HCT116 (cell line): ENCODE measurements around the gene CDC42BPA. TPM values are rescaled to one million over a fixed set of nuclear protein-coding genes. Genes with fewer than 3 reads are reported as not detected.

Source experiments
- ATAC-seq: fragments of 200-7000 bp; cut with Tn5 transposase; 2 replicates; pipeline ENCODE4 v1.9.1; 2020; ENCODE audit warnings: mild to moderate bottlenecking, moderate library complexity
- BruUV-seq: library from RNA; stranded (reverse); fragments of 400-500 nt; replicated peaks from 2 replicates; lab custom pipeline; 2021; lab: Mats Ljungman, UMichigan
- CTCF ChIA-PET: fragments of 300-600 bp; sonication (Branson Sonifier 250); formaldehyde crosslinking; loops from one replicate; lab custom pipeline; 2021; ENCODE audit warnings: antibody characterized with exemption; lab: Charles Lee
- POLR2A ChIA-PET: fragments of 300-600, 350-600 bp; sonication (Branson Sonifier 250); formaldehyde crosslinking; loops from one replicate; lab custom pipeline; 2021; ENCODE audit warnings: antibody characterized with exemption; lab: Charles Lee
- RAD21 ChIA-PET, 2 experiments: fragments of 300-600 bp; sonication (Branson Sonifier 250); formaldehyde crosslinking; loops; one replicate each; lab custom pipeline; 2023; ENCODE audit warnings: low total read pairs in 2 of 2; ENCODE audit not compliant: uncharacterized antibody in 2 of 2, unreplicated experiment in 2 of 2, low non-redundant PET in 1 of 2; lab: Charles Lee
- DNase-seq: peaks from one replicate; pipeline ENCODE4 v3.0.0-alpha.2; 2010; ENCODE audit warnings: low read depth, low spot score
- H2AFZ ChIP-seq: fragments of 200-600 bp; shearing (Covaris generic), sonication (generic); 2 replicates; pipeline ENCODE4 v1.6.1; 2017; ENCODE audit warnings: low read depth, mixed run types, mixed read lengths, antibody characterized with exemption, low read length; ENCODE audit not compliant: poor library complexity, severe bottlenecking
- H3K27ac ChIP-seq: 2 replicates; pipeline ENCODE4 v1.5.1; 2012; ENCODE audit warnings: low read depth, low read length
- H3K27me3 ChIP-seq: fragments of 200-600 bp; sonication (generic); 2 replicates; pipeline ENCODE4 v1.6.1; 2016; ENCODE audit warnings: mixed run types, low read length, mixed read lengths; ENCODE audit not compliant: insufficient read depth
- H3K36me3 ChIP-seq, 2 experiments: fragments of 200-500 bp in 1 of 2; fragments of 200-600 bp in 1 of 2; sonication (Bioruptor generic) in 1 of 2; sonication (generic) in 1 of 2; 2 replicates each; pipeline versions ENCODE4 v1.5.1 to v1.6.1; 2014 to 2016; ENCODE audit warnings: low read length in 2 of 2, inconsistent platforms in 1 of 2, mixed read lengths in 1 of 2, mixed run types in 1 of 2; ENCODE audit not compliant: insufficient read depth in 2 of 2, control insufficient read depth in 1 of 2
- H3K4me1 ChIP-seq, 2 experiments: fragments of 200-600 bp in 1 of 2; sonication (generic) in 1 of 2; 2 replicates each; pipeline versions ENCODE4 v1.5.1 to v1.6.1; 2012 to 2017; ENCODE audit warnings: low read length in 2 of 2, inconsistent platforms in 1 of 2, mild to moderate bottlenecking in 1 of 2, mixed read lengths in 1 of 2, mixed run types in 1 of 2, moderate library complexity in 1 of 2; ENCODE audit not compliant: insufficient read depth in 2 of 2, control insufficient read depth in 1 of 2
- H3K4me2 ChIP-seq: fragments of 200-600 bp; sonication (generic); 2 replicates; pipeline ENCODE4 v1.6.1; 2017; ENCODE audit warnings: mixed run types, low read length, mixed read lengths
- H3K4me3 ChIP-seq, 2 experiments: fragments of 200-600 bp in 1 of 2; sonication (generic) in 1 of 2; replicated peaks in 1 of 2; 2 replicates each; pipeline ENCODE4 v1.5.1; 2011 to 2016; ENCODE audit warnings: low read length in 2 of 2, control low read depth in 1 of 2, low read depth in 1 of 2, mild to moderate bottlenecking in 1 of 2, mixed read lengths in 1 of 2, mixed run types in 1 of 2
- H3K79me2 ChIP-seq: fragments of 200-600 bp; sonication (generic); 2 replicates; pipeline ENCODE4 v1.6.1; 2017; ENCODE audit warnings: mild to moderate bottlenecking, mixed run types, low read length, moderate library complexity, mixed read lengths; ENCODE audit not compliant: insufficient read depth
- H3K9ac ChIP-seq: fragments of 200-600 bp; sonication (generic); 2 replicates; pipeline ENCODE4 v1.6.1; 2016; ENCODE audit warnings: low read length, mixed read lengths
- H3K9me2 ChIP-seq: fragments of 200-600 bp; sonication (generic), shearing (Covaris generic); 2 replicates; pipeline ENCODE4 v1.6.1; 2017; ENCODE audit warnings: mixed run types, mild to moderate bottlenecking, moderate library complexity; ENCODE audit not compliant: insufficient read depth
- H3K9me3 ChIP-seq, 2 experiments: fragments of 200-500 bp in 1 of 2; fragments of 200-600 bp in 1 of 2; sonication (Bioruptor generic) in 1 of 2; sonication (generic) in 1 of 2; 2 replicates each; pipeline ENCODE4 v1.6.1; 2014 to 2017; ENCODE audit warnings: low read length in 2 of 2, mixed read lengths in 2 of 2, inconsistent platforms in 1 of 2, low read depth in 1 of 2, mild to moderate bottlenecking in 1 of 2, mixed run types in 1 of 2, moderate library complexity in 1 of 2; ENCODE audit not compliant: control insufficient read depth in 1 of 2, insufficient read depth in 1 of 2
- H4K20me1 ChIP-seq: fragments of 200-600 bp; sonication (generic), shearing (Covaris generic); 2 replicates; pipeline ENCODE4 v1.6.1; 2017; ENCODE audit warnings: mixed run types, mild to moderate bottlenecking, moderate library complexity; ENCODE audit not compliant: insufficient read depth
- CBX3 ChIP-seq: IDR thresholded peaks from 2 replicates; pipeline ENCODE4 v1.6.1; 2012; ENCODE audit warnings: low read depth
- EGR1 ChIP-seq: IDR thresholded peaks from 2 replicates; pipeline ENCODE4 v1.6.1; 2012; ENCODE audit warnings: low read depth
- ELF1 ChIP-seq: IDR thresholded peaks from 2 replicates; pipeline ENCODE4 v1.6.1; 2012; ENCODE audit warnings: low read depth, borderline replicate concordance
- MAX ChIP-seq: IDR thresholded peaks from 2 replicates; pipeline ENCODE4 v1.6.1; 2012
- POLR2A ChIP-seq: IDR thresholded peaks from 2 replicates; pipeline ENCODE4 v1.7.0; 2011; ENCODE audit warnings: borderline replicate concordance; ENCODE audit not compliant: insufficient read depth, insufficient read length; ENCODE audit errors: extremely low read depth
- POLR2AphosphoS5 ChIP-seq: IDR thresholded peaks from 2 replicates; pipeline ENCODE4 v1.6.1; 2011; ENCODE audit warnings: mild to moderate bottlenecking, low read depth, low read length, moderate library complexity
- REST ChIP-seq: IDR thresholded peaks from 2 replicates; pipeline ENCODE4 v1.6.1; 2012; ENCODE audit warnings: low read depth
- SIN3A ChIP-seq: IDR thresholded peaks from 2 replicates; pipeline ENCODE4 v1.6.1; 2012; ENCODE audit warnings: low read depth
- TCF7L2 ChIP-seq: IDR thresholded peaks from 2 replicates; pipeline ENCODE4 v1.7.0; 2011; ENCODE audit warnings: borderline replicate concordance, inconsistent platforms; ENCODE audit not compliant: insufficient read depth, insufficient read length; ENCODE audit errors: extremely low read depth
- ZFX ChIP-seq: fragments of 450-650 bp; IDR thresholded peaks from 2 replicates; pipeline ENCODE4 v1.6.1; 2017
- ZNF274 ChIP-seq: fragments of 200-500 bp; sonication (Bioruptor generic); IDR thresholded peaks from 2 replicates; pipeline ENCODE4 v1.6.1; 2014; ENCODE audit warnings: mild to moderate bottlenecking, low read depth, low read length, inconsistent platforms
- intact Hi-C: fragments of 100-400 bp; cut with micrococcal nuclease; formaldehyde crosslinking; loops from 2 replicates; pipeline ENCODE4 v1.10.0; 2022
- total RNA-seq: library from RNA; stranded (reverse); gene quantifications from one replicate; pipeline ENCODE4 v1.2.1, GENCODE V29; 2021; ENCODE audit not compliant: unreplicated experiment
- TF ChIP-seq, protein P1 (sequence below), 3 experiments: fragments of 200-600 bp in 1 of 3; sonication (generic) in 1 of 3; IDR thresholded peaks in 2 of 3; conservative IDR thresholded peaks in 1 of 3; 2 replicates each; pipeline ENCODE4 v1.5.1; 2012 to 2017; ENCODE audit warnings: low read depth in 2 of 3, low read length in 2 of 3, antibody characterized with exemption in 1 of 3, borderline replicate concordance in 1 of 3, control low read depth in 1 of 3, mild to moderate bottlenecking in 1 of 3, mixed read lengths in 1 of 3, mixed run types in 1 of 3, moderate library complexity in 1 of 3; ENCODE audit not compliant: insufficient read depth in 1 of 3
- TF ChIP-seq, protein P2 (sequence below): IDR thresholded peaks from 2 replicates; pipeline ENCODE4 v1.6.1; 2012

Gene CDC42BPA
- total RNA-seq, 1 experiment from 2014 or later: 44.0 TPM

DNA sequence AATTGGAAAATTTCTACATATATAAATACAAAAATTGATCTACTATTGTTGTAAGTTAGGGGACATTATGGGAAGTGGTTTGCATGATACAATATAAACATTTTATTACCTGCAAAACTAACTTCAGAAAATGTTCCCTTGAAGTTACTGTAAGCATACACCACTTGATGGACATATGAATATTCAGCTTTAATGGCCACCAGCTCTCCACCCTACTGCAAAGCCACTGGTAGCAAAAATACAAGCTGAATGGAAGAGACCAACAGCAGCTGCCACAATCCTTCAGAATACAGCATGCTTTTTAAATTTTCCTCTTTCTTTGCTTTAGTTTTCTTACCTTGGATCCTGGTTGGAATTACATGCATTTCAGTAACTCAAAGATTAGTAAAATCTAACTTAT, 308.4 kb downstream of the CDC42BPA start:
- ATAC-seq: no peak
- Histone ChIP-seq H3K27me3 (no peaks in the 10 kb centered on the region), H3K9ac (no peak overlapping the region), H3K36me3 (peaks cover 0 to 2% of the 10 kb centered on the region in 2 experiments; a peak in 1 of 4 replicates), H2AFZ (no peak overlapping the region), H3K4me1 (no peaks in the 10 kb centered on the region), H3K27ac (no peak overlapping the region), H3K4me2 (no peak overlapping the region), H3K79me2 (no peaks in the 10 kb centered on the region), H4K20me1 (no peaks in the 10 kb centered on the region), H3K4me3 (no peak overlapping the region), H3K9me2 (no peaks in the 10 kb centered on the region), H3K9me3 (no peaks in the 10 kb centered on the region)
- BruUV-seq: no TSS peak
- ChIA-PET RAD21 (no interaction called here), POLR2A (no interaction called here), CTCF (no interaction called here)
- TF ChIP-seq POLR2AphosphoS5: no peak
- no peak for TF ChIP-seq ZNF274
- TF ChIP-seq SIN3A: no peak
- TF ChIP-seq, protein P1, sequence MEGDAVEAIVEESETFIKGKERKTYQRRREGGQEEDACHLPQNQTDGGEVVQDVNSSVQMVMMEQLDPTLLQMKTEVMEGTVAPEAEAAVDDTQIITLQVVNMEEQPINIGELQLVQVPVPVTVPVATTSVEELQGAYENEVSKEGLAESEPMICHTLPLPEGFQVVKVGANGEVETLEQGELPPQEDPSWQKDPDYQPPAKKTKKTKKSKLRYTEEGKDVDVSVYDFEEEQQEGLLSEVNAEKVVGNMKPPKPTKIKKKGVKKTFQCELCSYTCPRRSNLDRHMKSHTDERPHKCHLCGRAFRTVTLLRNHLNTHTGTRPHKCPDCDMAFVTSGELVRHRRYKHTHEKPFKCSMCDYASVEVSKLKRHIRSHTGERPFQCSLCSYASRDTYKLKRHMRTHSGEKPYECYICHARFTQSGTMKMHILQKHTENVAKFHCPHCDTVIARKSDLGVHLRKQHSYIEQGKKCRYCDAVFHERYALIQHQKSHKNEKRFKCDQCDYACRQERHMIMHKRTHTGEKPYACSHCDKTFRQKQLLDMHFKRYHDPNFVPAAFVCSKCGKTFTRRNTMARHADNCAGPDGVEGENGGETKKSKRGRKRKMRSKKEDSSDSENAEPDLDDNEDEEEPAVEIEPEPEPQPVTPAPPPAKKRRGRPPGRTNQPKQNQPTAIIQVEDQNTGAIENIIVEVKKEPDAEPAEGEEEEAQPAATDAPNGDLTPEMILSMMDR (IDR thresholded peaks at IDR 0.05 in 2 of 3, conservative IDR thresholded peaks at IDR 0.05 in 1 of 3; ENCODE audit: borderline replicate concordance in 1 of 3, insufficient read depth in 1 of 3, low read depth in 2 of 3, low read length in 2 of 3): no peak
- TF ChIP-seq POLR2A: no peak
- TF ChIP-seq MAX: no peak
- TF ChIP-seq TCF7L2: no peak
- TF ChIP-seq, protein P2, sequence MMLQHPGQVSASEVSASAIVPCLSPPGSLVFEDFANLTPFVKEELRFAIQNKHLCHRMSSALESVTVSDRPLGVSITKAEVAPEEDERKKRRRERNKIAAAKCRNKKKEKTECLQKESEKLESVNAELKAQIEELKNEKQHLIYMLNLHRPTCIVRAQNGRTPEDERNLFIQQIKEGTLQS: no peak
- TF ChIP-seq CBX3: no peak
- TF ChIP-seq EGR1: no peak
- TF ChIP-seq ZFX: no peak
- no peak for TF ChIP-seq ELF1
- TF ChIP-seq REST: no peak
- no peak for DNase-seq
- intact Hi-C loops: no loop called here
